SK-N-SH (cell line): Measurements from ENCODE around the gene MMP28. TPM values are rescaled to one million over a fixed set of nuclear protein-coding genes. Genes with fewer than 3 reads are reported as not detected.

ENCODE experiments used
- CTCF ChIA-PET: fragments of 300-600, 350-600 bp; formaldehyde crosslinking; extraction: SDS; loops from one replicate; lab custom pipeline; 2021; lab: Yijun Ruan, JAX
- POLR2A ChIA-PET: fragments of 350-600 bp; sonication (Branson Sonifier 250); formaldehyde crosslinking; extraction: SDS; loops from one replicate; lab custom pipeline; 2020; ENCODE audit warnings: antibody characterized with exemption, inconsistent platforms; lab: Yijun Ruan, JAX
- DNase-seq: peaks from one replicate; pipeline ENCODE4 v3.0.0; 2012
- H2AFZ ChIP-seq: fragments of 200-600 bp; sonication (generic); 2 replicates; pipeline ENCODE4 v1.8.1; 2016; ENCODE audit warnings: antibody characterized with exemption, mild to moderate bottlenecking, low read depth
- H3F3A ChIP-seq: fragments of 200-600 bp; sonication (generic); replicated peaks from 2 replicates; pipeline ENCODE3; 2016; ENCODE audit warnings: antibody characterized with exemption, mild to moderate bottlenecking; ENCODE audit not compliant: insufficient read depth
- H3K27ac ChIP-seq, 2 experiments: fragments of 200-500 bp in 1 of 2; fragments of 200-600 bp in 1 of 2; sonication (Bioruptor generic) in 1 of 2; sonication (generic), shearing (Covaris generic) in 1 of 2; 2 replicates each; pipeline versions ENCODE4 v1.5.1 to v1.6.1; 2014 to 2016; ENCODE audit warnings: low read depth in 2 of 2, inconsistent platforms in 1 of 2, low read length in 1 of 2, mild to moderate bottlenecking in 1 of 2, mixed read lengths in 1 of 2
- H3K27me3 ChIP-seq: fragments of 200-600 bp; sonication (generic), shearing (Covaris generic); 2 replicates; pipeline ENCODE4 v1.6.1; 2016; ENCODE audit warnings: mixed run types; ENCODE audit not compliant: insufficient read depth
- H3K36me3 ChIP-seq, 2 experiments: fragments of 200-500 bp in 1 of 2; fragments of 200-600 bp in 1 of 2; sonication (Bioruptor generic) in 1 of 2; sonication (generic) in 1 of 2; replicated peaks in 1 of 2; 2 replicates each; pipeline versions ENCODE3 to v1.5.1; 2014 to 2016; ENCODE audit warnings: low read length in 1 of 2, mild to moderate bottlenecking in 1 of 2; ENCODE audit not compliant: insufficient read depth in 2 of 2, control insufficient read depth in 1 of 2
- H3K4me1 ChIP-seq, 2 experiments: fragments of 200-500 bp in 1 of 2; fragments of 200-600 bp in 1 of 2; sonication (Bioruptor generic) in 1 of 2; sonication (generic), shearing (Covaris generic) in 1 of 2; 2 replicates each; pipeline versions ENCODE4 v1.5.1 to v1.6.1; 2014 to 2016; ENCODE audit warnings: low read depth in 1 of 2, low read length in 1 of 2, mixed run types in 1 of 2; ENCODE audit not compliant: insufficient read depth in 2 of 2, control insufficient read depth in 1 of 2
- H3K4me2 ChIP-seq: fragments of 200-600 bp; sonication (generic), shearing (Covaris generic); 2 replicates; pipeline ENCODE4 v1.6.1; 2017; ENCODE audit warnings: mixed run types
- H3K4me3 ChIP-seq, 2 experiments: fragments of 200-500 bp in 1 of 2; fragments of 200-600 bp in 1 of 2; sonication (Bioruptor generic) in 1 of 2; sonication (generic), shearing (Covaris generic) in 1 of 2; 2 replicates each; pipeline versions ENCODE4 v1.5.1 to v1.8.1; 2014 to 2016; ENCODE audit warnings: low read depth in 2 of 2, inconsistent platforms in 1 of 2, low read length in 1 of 2, mild to moderate bottlenecking in 1 of 2, mixed read lengths in 1 of 2, moderate library complexity in 1 of 2
- H3K79me2 ChIP-seq: fragments of 200-600 bp; sonication (generic); 2 replicates; pipeline ENCODE4 v1.8.1; 2017; ENCODE audit warnings: mild to moderate bottlenecking; ENCODE audit not compliant: insufficient read depth
- H3K9ac ChIP-seq: fragments of 200-600 bp; sonication (generic); 2 replicates; pipeline ENCODE4 v1.6.1; 2017; ENCODE audit warnings: mixed run types
- H3K9me2 ChIP-seq: fragments of 200-600 bp; sonication (generic); 2 replicates; pipeline ENCODE4 v1.6.1; 2017; ENCODE audit warnings: mixed run types
- H3K9me3 ChIP-seq: fragments of 200-600 bp; sonication (generic); 2 replicates; pipeline ENCODE4 v1.6.1; 2017; ENCODE audit warnings: mixed run types, mild to moderate bottlenecking, moderate library complexity
- H4K20me1 ChIP-seq: fragments of 200-600 bp; sonication (generic); 2 replicates; pipeline ENCODE4 v1.6.1; 2017; ENCODE audit warnings: mild to moderate bottlenecking, mixed run types; ENCODE audit not compliant: insufficient read depth
- CHD2 ChIP-seq: fragments of 150-350 bp; IDR thresholded peaks from 2 replicates; pipeline ENCODE4 v1.6.1; 2018; ENCODE audit warnings: low read length; ENCODE audit not compliant: partially characterized antibody
- CTCF ChIP-seq: fragments of 200-600 bp; sonication (generic); IDR thresholded peaks from 2 replicates; pipeline ENCODE4 v1.6.1; 2017; ENCODE audit warnings: antibody characterized with exemption, mild to moderate bottlenecking, moderate library complexity
- FOXJ3 ChIP-seq: sonication (generic); formaldehyde crosslinking; IDR thresholded peaks from 2 replicates; pipeline ENCODE4 v1.5.1; 2020; ENCODE audit warnings: mild to moderate bottlenecking, missing genetic modification reagents
- GATA2 ChIP-seq: sonication (generic); formaldehyde crosslinking; IDR thresholded peaks from 2 replicates; pipeline ENCODE4 v1.5.0; 2020; ENCODE audit warnings: mild to moderate bottlenecking, missing genetic modification reagents
- PBX3 ChIP-seq: IDR thresholded peaks from 2 replicates; pipeline ENCODE4; 2012
- REST ChIP-seq: IDR thresholded peaks from 2 replicates; pipeline ENCODE4 v1.6.1; 2012; ENCODE audit warnings: mild to moderate bottlenecking, low read depth, low read length, moderate library complexity
- RXRA ChIP-seq: IDR thresholded peaks from 2 replicates; pipeline ENCODE4 v1.4.0; 2012; ENCODE audit warnings: low read depth, mild to moderate bottlenecking, borderline replicate concordance
- SMC3 ChIP-seq: IDR thresholded peaks from 2 replicates; pipeline ENCODE4 v1.6.1; 2012; ENCODE audit warnings: low read depth, low read length, improper control_type of control experiment
- TEAD4 ChIP-seq: IDR thresholded peaks from 2 replicates; pipeline ENCODE4 v1.4.0; 2012; ENCODE audit warnings: mild to moderate bottlenecking, borderline replicate concordance; ENCODE audit not compliant: insufficient read depth
- USF2 ChIP-seq: fragments of 150-350 bp; IDR thresholded peaks from 2 replicates; pipeline ENCODE4 v1.6.1; 2017; ENCODE audit warnings: antibody characterized with exemption, low read length, low read depth, borderline replicate concordance
- WGBS: methylation state at CpG from one replicate; pipeline ENCODE4 v1.1.6; 2017; ENCODE audit warnings: low lambda C conversion rate; 5-methylcytosine and 5-hydroxymethylcytosine counted together
- polyA plus RNA-seq, 3 experiments: library from polyadenylated mRNA; depleted of rRNA; stranded (reverse); fragments of >200 nt; gene quantifications; 2 replicates each; pipeline ENCODE4 v1.2.3, GENCODE V29; 2012
- TF ChIP-seq, protein P1 (sequence below): IDR thresholded peaks from 2 replicates; pipeline ENCODE4 v1.4.0; 2012; ENCODE audit warnings: low read depth, borderline replicate concordance

The MMP28 gene
- polyA plus RNA-seq, 1 of the 3 experiments (the other 2 are of a cell fraction) = 0.33 TPM

GRCh38 chr17:35769895-35770486 lies 25.4 kb downstream of the MMP28 start:
- Histone ChIP-seq H3K36me3 (no peaks in the 10 kb centered on the region), H3K9me3 (no peaks in the 10 kb centered on the region), H3K27ac (no peak overlapping the region), H3K9me2 (no peaks in the 10 kb centered on the region), H3K4me2 (no peak overlapping the region), H4K20me1 (no peaks in the 10 kb centered on the region), H3K4me3 (no peak overlapping the region), H3F3A (no peaks in the 10 kb centered on the region), H3K9ac (no peak overlapping the region), H3K79me2 (no peaks in the 10 kb centered on the region), H3K27me3 (no peaks in the 10 kb centered on the region), H3K4me1 (peaks cover 0 to 28% of the 10 kb centered on the region in 2 experiments; a peak in 1 of 4 replicates), H2AFZ (no peak overlapping the region)
- TF ChIP-seq REST = no peak
- TF ChIP-seq TEAD4 = no peak
- TF ChIP-seq CTCF = peak; percentile 38
- WGBS = 94% methylated on average over 40 of the region's 48 CpGs
- peak; percentile 24 for DNase-seq
- POLR2A ChIA-PET = interaction anchor here (1.0 to 1.6 kb wide), 2 partner anchors 17 to 39 kb away, joined by 5 to 7 read pairs; partner anchors contain the start of gene TAF15
- CTCF ChIA-PET = interaction anchor here (0.7 to 31.2 kb wide), 7 partner anchors 11 to 157 kb away, joined by 3 to 809 read pairs (median 4); partner anchors contain the start of gene TAF15

DNA sequence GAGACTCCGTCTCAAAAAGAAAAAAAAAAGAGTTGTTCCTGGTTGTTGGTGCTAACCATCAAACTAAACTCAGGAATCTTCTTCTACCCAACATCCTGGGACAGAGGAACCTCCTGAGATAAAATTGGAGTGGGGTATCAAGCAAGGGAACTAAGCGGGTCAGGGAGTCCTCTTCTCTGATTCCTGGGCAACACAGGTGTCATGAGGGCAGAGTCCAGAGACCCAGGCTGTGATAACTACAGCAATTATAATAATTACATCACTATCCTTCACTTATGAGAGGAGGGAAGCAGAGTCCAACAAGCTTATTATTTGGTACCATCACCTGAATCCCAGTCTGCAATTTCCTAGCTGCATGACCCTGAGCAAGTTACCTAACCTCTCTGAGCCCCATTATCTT lies 26.6 kb downstream of the MMP28 start:
- WGBS = 89% methylated on average over 2 of the region's 2 CpGs
- Histone ChIP-seq H4K20me1 (no peaks in the 10 kb centered on the region), H3K4me1 (peaks cover 0 to 21% of the 10 kb centered on the region in 2 experiments; a peak in 1 of 4 replicates), H3K9me3 (no peaks in the 10 kb centered on the region), H3K9ac (no peak overlapping the region), H3K36me3 (no peaks in the 10 kb centered on the region), H3K27ac (no peak overlapping the region), H2AFZ (no peak overlapping the region), H3F3A (no peaks in the 10 kb centered on the region), H3K79me2 (no peaks in the 10 kb centered on the region), H3K4me3 (no peak overlapping the region), H3K9me2 (no peaks in the 10 kb centered on the region), H3K27me3 (no peaks in the 10 kb centered on the region), H3K4me2 (no peak overlapping the region)
- ChIA-PET POLR2A (interaction anchor here (1.6 kb wide), 1 partner anchor 40 kb away, joined by 7 read pairs; the partner anchor contains the start of gene TAF15), CTCF (interaction anchor here (0.7 to 31.2 kb wide), 3 partner anchors 11 to 39 kb away, joined by 3 to 809 read pairs (median 13); partner anchors contain the start of gene TAF15)
- TF ChIP-seq SMC3 (no peak), PBX3 (no peak), GATA2 (CRISPR knock-in tag) (no peak), RXRA (no peak), REST (no peak), FOXJ3 (no peak), CHD2 (no peak), USF2 (no peak)
- TF ChIP-seq, protein P1, sequence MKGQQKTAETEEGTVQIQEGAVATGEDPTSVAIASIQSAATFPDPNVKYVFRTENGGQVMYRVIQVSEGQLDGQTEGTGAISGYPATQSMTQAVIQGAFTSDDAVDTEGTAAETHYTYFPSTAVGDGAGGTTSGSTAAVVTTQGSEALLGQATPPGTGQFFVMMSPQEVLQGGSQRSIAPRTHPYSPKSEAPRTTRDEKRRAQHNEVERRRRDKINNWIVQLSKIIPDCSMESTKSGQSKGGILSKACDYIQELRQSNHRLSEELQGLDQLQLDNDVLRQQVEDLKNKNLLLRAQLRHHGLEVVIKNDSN = no peak
- no peak for DNase-seq
